ENCODE results near the gene ROR2.

Gene ROR2

DNA sequence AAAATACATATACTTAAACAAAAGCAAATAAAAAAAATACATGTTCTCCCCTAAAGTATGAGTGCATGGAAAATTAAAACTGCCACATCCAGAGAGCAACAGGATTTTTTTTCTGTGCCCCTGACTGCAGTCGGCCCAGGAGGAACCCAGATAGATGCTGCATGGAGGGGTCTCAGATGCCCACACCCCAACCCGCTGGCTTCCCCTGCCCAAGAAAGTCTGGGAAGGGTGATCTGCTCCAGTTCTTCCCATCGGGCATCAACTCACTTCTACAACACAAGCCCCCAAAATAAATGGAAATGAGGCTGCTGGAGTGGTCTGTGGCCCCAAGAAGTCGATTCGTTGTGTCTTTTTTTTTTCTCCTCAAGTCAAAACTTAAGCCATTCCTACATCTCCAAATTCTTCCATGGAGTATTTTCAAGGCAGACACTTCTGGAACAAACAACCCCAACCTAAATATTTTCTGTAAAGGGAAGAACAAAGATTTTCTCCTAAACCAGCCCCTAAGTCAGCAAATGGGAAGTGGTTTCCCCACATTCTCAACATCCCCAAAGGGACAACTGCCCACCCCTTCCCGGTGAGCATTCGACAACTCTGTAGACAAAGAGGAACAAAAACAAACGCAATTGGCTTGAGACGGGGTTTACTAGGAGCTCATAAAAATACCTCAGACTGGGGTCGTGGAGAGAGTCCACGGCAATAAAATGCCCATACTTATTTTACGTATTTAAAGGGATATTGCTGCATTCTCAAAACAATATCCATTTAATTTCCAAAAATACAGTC is 46.7 kb downstream of the ROR2 start:
- no peak for DNase-seq (ENCODE audit: low read depth)
- TF ChIP-seq, protein P1, sequence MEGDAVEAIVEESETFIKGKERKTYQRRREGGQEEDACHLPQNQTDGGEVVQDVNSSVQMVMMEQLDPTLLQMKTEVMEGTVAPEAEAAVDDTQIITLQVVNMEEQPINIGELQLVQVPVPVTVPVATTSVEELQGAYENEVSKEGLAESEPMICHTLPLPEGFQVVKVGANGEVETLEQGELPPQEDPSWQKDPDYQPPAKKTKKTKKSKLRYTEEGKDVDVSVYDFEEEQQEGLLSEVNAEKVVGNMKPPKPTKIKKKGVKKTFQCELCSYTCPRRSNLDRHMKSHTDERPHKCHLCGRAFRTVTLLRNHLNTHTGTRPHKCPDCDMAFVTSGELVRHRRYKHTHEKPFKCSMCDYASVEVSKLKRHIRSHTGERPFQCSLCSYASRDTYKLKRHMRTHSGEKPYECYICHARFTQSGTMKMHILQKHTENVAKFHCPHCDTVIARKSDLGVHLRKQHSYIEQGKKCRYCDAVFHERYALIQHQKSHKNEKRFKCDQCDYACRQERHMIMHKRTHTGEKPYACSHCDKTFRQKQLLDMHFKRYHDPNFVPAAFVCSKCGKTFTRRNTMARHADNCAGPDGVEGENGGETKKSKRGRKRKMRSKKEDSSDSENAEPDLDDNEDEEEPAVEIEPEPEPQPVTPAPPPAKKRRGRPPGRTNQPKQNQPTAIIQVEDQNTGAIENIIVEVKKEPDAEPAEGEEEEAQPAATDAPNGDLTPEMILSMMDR (conservative IDR thresholded peaks at IDR 0.05; ENCODE audit: control insufficient read depth, insufficient read depth, low read depth, low read length), result no peak
- no peak overlapping the region for H3K4me3 ChIP-seq (ENCODE audit: control insufficient read depth, low read depth, low read length)

DNA sequence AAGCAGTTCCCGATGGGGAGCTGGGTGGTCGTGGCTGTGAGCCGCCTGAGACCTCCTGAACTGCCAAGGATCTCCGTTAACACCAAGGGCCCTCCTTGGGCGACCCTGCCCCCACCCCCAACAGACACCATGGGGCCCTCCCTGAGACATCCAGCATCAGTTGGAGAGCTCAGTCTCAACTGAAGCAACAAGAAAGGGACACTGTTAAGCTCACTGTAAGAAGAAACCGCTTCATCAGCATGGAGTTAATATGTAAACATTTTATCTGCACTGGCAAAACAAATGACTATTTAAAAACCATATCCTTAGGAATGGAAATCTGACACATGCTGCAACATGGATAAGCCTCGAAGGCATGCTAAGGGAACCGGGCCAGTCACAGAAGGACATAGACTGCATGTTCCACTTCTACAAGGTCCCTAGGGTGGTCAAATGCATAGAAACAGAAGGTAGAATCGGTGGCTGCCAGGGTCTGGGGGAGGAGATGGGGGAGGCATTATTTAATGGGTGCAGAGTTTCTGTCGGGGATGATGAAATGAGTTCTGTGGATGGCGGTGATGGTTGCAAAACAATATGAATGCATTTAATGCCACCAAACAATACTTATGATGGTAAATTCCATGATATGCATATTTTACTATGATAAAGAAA is 47.4 kb downstream of the ROR2 start:
- no peak overlapping the region for H3K4me3 ChIP-seq (ENCODE audit: control insufficient read depth, low read depth, low read length)
- no peak for DNase-seq (ENCODE audit: low read depth)
- TF ChIP-seq, protein P1 (conservative IDR thresholded peaks at IDR 0.05; ENCODE audit: control insufficient read depth, insufficient read depth, low read depth, low read length), result no peak

GRCh38 chr9:91900797-91901177 is 49.2 kb downstream of the ROR2 start:
- H3K4me3 ChIP-seq (ENCODE audit: control insufficient read depth, low read depth, low read length), result no peak overlapping the region
- no peak for DNase-seq (ENCODE audit: low read depth)
- TF ChIP-seq, protein P1 (conservative IDR thresholded peaks at IDR 0.05; ENCODE audit: control insufficient read depth, insufficient read depth, low read depth, low read length), result no peak

GRCh38 chr9:91900055-91900796 is 49.8 kb downstream of the ROR2 start:
- TF ChIP-seq, protein P1 (conservative IDR thresholded peaks at IDR 0.05; ENCODE audit: control insufficient read depth, insufficient read depth, low read depth, low read length), result no peak
- H3K4me3 ChIP-seq (ENCODE audit: control insufficient read depth, low read depth, low read length), result no peak overlapping the region
- DNase-seq (ENCODE audit: low read depth), result peak; percentile 33

- no peak overlapping the region for H3K4me3 ChIP-seq (ENCODE audit: control insufficient read depth, low read depth, low read length)
- DNase-seq (ENCODE audit: low read depth), result no peak
- TF ChIP-seq, protein P1 (conservative IDR thresholded peaks at IDR 0.05; ENCODE audit: control insufficient read depth, insufficient read depth, low read depth, low read length), result no peak
These were observed 50.4 kb downstream of the ROR2 start for GRCh38 chr9:91899594-91899993.

- no peak overlapping the region for H3K4me3 ChIP-seq (ENCODE audit: control insufficient read depth, low read depth, low read length)
- no peak for DNase-seq (ENCODE audit: low read depth)
- TF ChIP-seq, protein P1 (conservative IDR thresholded peaks at IDR 0.05; ENCODE audit: control insufficient read depth, insufficient read depth, low read depth, low read length), result no peak
These were observed 50.8 kb downstream of the ROR2 start for GRCh38 chr9:91899219-91899563.
